ENCODE data around the gene DNAJB13. TPM values are rescaled to one million over a fixed set of nuclear protein-coding genes. Genes with fewer than 3 reads are reported as not detected.

Gene DNAJB13
- total and polyA plus RNA-seq, 2 of the 13 experiments (the other 11 are each of a cell fraction or from before 2014, with no cell fraction given), result 2.3 TPM; not detected in 1

DNA sequence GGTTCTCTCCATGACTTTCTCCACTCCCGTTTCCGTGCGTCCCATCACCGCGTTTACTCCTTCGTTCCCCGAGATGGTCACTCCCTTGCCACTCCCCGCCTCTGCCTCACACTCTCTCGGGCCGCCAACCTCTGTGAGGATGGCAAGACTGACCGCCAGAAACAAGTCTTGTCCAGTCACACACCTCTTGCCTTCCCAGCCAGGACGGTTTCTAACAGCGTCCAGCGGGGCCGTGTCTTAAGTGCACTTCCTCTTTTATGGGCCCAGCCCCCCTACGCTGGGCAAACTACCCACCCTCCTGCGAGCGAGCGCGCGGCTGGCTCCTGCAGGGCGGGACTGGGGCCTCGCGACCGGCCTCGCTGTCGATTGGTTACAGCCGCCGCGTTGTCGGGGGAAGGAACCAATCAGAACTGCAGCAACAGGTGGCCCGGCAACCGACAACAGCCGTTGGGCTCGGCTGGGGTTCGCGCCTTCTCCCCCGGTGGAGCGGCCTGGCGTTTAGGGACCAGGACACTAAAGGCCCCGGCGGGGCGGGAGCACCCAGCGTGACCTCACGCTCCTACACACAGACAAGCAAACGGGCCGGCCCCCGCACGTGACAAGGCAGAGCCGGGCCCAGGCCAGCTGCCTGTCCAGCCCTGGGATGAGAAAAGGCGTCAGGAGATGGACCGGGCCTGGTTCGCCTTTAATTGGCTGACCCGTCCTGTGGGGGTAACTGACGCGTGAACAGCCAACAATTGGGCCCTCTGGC lies 32.3 kb downstream of the DNAJB13 start (continued):
- TF ChIP-seq PHF8 (CRISPR knock-in tag; IDR thresholded peaks at IDR 0.05) (peak; percentile 82), TSC22D2 (CRISPR knock-in tag; IDR thresholded peaks at IDR 0.05; ENCODE audit: borderline replicate concordance) (peak; percentile 78; the same call in 1 of the 2 replicates), ZNF761 (CRISPR knock-in tag; conservative IDR thresholded peaks at IDR 0.05) (peak; percentile 92; the same call in 1 of the 2 replicates), SMAD3 (CRISPR knock-in tag; IDR thresholded peaks at IDR 0.05) (no peak; the same call in 1 of the 2 replicates), EEA1 (CRISPR knock-in tag; IDR thresholded peaks at IDR 0.05; ENCODE audit: borderline replicate concordance) (no peak), KMT2B (CRISPR knock-in tag; IDR thresholded peaks at IDR 0.05) (peak; percentile 88), ZNF816 (CRISPR knock-in tag; IDR thresholded peaks at IDR 0.05; ENCODE audit: borderline replicate concordance) (no peak; the same call in 1 of the 2 replicates), SALL1 (CRISPR knock-in tag; IDR thresholded peaks at IDR 0.05) (peak; percentile 91), REL (CRISPR knock-in tag; conservative IDR thresholded peaks at IDR 0.05) (no peak; the same call in 1 of the 2 replicates), MBD4 (IDR thresholded peaks at IDR 0.05; ENCODE audit: borderline replicate concordance, low read length) (no peak), NFE2L2 (IDR thresholded peaks at IDR 0.05; ENCODE audit: low read length) (no peak)
- TF ChIP-seq, protein P1, sequence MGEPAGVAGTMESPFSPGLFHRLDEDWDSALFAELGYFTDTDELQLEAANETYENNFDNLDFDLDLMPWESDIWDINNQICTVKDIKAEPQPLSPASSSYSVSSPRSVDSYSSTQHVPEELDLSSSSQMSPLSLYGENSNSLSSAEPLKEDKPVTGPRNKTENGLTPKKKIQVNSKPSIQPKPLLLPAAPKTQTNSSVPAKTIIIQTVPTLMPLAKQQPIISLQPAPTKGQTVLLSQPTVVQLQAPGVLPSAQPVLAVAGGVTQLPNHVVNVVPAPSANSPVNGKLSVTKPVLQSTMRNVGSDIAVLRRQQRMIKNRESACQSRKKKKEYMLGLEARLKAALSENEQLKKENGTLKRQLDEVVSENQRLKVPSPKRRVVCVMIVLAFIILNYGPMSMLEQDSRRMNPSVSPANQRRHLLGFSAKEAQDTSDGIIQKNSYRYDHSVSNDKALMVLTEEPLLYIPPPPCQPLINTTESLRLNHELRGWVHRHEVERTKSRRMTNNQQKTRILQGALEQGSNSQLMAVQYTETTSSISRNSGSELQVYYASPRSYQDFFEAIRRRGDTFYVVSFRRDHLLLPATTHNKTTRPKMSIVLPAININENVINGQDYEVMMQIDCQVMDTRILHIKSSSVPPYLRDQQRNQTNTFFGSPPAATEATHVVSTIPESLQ (CRISPR knock-in tag; conservative IDR thresholded peaks at IDR 0.05), result 0 out of 2 replicates have a peak, but pooled peaks have one; percentile 56
- TF ChIP-seq, protein P2, sequence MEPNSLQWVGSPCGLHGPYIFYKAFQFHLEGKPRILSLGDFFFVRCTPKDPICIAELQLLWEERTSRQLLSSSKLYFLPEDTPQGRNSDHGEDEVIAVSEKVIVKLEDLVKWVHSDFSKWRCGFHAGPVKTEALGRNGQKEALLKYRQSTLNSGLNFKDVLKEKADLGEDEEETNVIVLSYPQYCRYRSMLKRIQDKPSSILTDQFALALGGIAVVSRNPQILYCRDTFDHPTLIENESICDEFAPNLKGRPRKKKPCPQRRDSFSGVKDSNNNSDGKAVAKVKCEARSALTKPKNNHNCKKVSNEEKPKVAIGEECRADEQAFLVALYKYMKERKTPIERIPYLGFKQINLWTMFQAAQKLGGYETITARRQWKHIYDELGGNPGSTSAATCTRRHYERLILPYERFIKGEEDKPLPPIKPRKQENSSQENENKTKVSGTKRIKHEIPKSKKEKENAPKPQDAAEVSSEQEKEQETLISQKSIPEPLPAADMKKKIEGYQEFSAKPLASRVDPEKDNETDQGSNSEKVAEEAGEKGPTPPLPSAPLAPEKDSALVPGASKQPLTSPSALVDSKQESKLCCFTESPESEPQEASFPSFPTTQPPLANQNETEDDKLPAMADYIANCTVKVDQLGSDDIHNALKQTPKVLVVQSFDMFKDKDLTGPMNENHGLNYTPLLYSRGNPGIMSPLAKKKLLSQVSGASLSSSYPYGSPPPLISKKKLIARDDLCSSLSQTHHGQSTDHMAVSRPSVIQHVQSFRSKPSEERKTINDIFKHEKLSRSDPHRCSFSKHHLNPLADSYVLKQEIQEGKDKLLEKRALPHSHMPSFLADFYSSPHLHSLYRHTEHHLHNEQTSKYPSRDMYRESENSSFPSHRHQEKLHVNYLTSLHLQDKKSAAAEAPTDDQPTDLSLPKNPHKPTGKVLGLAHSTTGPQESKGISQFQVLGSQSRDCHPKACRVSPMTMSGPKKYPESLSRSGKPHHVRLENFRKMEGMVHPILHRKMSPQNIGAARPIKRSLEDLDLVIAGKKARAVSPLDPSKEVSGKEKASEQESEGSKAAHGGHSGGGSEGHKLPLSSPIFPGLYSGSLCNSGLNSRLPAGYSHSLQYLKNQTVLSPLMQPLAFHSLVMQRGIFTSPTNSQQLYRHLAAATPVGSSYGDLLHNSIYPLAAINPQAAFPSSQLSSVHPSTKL (CRISPR knock-in tag; IDR thresholded peaks at IDR 0.05), result no peak
- TF ChIP-seq, protein P3, sequence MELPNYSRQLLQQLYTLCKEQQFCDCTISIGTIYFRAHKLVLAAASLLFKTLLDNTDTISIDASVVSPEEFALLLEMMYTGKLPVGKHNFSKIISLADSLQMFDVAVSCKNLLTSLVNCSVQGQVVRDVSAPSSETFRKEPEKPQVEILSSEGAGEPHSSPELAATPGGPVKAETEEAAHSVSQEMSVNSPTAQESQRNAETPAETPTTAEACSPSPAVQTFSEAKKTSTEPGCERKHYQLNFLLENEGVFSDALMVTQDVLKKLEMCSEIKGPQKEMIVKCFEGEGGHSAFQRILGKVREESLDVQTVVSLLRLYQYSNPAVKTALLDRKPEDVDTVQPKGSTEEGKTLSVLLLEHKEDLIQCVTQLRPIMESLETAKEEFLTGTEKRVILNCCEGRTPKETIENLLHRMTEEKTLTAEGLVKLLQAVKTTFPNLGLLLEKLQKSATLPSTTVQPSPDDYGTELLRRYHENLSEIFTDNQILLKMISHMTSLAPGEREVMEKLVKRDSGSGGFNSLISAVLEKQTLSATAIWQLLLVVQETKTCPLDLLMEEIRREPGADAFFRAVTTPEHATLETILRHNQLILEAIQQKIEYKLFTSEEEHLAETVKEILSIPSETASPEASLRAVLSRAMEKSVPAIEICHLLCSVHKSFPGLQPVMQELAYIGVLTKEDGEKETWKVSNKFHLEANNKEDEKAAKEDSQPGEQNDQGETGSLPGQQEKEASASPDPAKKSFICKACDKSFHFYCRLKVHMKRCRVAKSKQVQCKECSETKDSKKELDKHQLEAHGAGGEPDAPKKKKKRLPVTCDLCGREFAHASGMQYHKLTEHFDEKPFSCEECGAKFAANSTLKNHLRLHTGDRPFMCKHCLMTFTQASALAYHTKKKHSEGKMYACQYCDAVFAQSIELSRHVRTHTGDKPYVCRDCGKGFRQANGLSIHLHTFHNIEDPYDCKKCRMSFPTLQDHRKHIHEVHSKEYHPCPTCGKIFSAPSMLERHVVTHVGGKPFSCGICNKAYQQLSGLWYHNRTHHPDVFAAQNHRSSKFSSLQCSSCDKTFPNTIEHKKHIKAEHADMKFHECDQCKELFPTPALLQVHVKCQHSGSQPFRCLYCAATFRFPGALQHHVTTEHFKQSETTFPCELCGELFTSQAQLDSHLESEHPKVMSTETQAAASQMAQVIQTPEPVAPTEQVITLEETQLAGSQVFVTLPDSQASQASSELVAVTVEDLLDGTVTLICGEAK (IDR thresholded peaks at IDR 0.05), result no peak
- TF ChIP-seq, protein P3 (CRISPR knock-in tag; IDR thresholded peaks at IDR 0.05), result peak; percentile 79

All from HepG2 (cell line).